Activated CD4-positive, alpha-beta T cell treated with anti-CD3 and anti-CD28 coated beads, Interleukin-2, amount 50 U/mL, for 16 hours (primary cell): ENCODE results near the gene SUSD3.
"Not testable (repeated sequence)": the region's sequence is repeated elsewhere in the genome, so short reads cannot be mapped to it uniquely, and the experiment has no call there.

Experiments used
- DNase-seq: peaks from one replicate; pipeline ENCODE4 v3.0.0-alpha.2; 2020

The SUSD3 gene

GRCh38 chr9:93114169-93114983 lies 55.9 kb downstream of the SUSD3 start:
- DNase-seq: no peak

GRCh38 chr9:93114984-93115335 lies 56.5 kb downstream of the SUSD3 start:
- no peak for DNase-seq

GRCh38 chr9:93115486-93116071 lies 57.1 kb downstream of the SUSD3 start:
- DNase-seq: no peak

DNA sequence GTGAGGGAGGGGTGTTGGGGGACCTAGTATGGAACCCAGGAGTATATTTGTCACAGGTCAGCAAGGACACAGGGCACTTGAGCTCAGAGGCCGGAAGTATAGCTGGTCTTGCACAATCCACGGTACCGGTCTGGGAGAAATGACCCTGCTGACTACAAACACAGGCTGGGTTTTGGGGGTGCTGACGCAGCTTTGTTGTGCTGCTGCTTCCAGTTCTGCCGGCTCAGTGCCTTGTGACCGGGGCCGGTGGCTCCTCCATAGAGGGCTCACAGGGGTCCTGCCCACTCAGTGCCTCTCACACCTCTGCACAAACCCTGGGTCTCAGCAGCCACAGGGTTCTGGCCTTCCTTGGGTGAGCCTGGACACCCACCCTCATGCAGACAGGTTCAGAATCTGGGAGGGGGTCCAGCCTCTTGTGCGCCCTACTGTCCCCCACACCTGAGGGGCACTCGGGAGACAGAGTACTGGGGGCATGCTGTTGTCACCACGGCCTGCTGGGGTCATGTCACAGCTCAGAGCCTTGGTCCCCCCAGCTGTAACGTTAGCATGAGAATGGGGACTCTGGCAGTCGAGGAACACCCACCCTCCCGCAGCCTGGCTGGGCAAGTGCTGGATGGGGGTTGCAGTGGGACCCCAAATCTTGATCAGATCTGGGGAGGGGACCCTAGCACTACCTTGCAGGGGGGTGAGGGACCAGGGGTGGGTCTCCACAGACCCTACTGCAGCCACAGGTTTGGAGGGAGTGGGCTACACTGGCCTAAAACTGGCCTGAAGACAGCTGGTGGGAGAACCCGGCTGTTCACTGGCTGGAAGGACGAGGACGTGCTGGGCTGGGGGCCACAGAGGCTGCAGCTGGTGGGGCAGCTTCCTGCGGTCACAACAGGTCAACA lies 57.8 kb downstream of the SUSD3 start:
- no peak for DNase-seq

GRCh38 chr9:93117521-93117920 lies 59.0 kb downstream of the SUSD3 start:
- not testable (repeated sequence) for DNase-seq

DNA sequence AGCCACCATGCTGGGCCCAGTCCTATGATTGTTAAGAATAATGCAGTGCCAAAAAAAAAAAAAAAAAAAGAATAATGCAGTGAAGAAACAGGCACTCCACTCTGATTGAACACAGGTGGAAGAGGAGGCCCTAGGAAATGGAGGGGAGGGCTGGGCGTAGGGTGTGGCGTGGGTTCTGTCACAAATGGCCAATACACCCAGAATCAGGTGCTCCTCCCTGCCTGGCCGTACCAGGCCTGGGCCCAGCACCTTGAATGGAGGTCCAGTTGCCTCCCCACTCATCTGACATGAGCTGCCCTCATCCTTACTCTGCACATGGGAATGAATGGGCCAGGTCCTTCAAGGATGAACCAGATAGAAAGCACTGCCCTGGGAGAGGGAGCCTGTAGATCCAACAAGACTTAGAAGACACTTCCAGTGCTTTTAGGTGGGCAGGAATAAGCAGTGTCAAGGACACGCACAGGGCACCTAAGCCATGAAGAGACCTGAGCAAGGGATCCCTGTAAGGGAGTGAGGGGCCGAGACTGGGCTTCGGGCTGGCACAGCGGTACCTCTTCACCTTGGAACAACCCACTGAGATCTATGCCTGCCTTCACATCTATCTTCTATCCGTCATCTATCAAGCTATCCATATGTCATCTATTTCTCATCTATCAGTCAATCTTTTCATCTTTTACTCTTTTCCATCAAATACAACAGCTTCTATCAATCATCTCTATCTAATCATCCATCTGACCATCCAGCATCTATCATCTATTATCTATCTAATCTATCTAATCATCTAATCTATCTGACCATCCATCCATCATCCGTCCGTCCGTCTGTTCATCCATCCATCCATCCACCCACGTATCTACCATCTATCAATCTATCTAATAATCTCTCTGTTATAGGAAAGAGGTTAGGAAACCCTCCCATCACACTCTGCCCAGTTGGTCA lies 59.7 kb downstream of the SUSD3 start:
- DNase-seq: no peak

DNA sequence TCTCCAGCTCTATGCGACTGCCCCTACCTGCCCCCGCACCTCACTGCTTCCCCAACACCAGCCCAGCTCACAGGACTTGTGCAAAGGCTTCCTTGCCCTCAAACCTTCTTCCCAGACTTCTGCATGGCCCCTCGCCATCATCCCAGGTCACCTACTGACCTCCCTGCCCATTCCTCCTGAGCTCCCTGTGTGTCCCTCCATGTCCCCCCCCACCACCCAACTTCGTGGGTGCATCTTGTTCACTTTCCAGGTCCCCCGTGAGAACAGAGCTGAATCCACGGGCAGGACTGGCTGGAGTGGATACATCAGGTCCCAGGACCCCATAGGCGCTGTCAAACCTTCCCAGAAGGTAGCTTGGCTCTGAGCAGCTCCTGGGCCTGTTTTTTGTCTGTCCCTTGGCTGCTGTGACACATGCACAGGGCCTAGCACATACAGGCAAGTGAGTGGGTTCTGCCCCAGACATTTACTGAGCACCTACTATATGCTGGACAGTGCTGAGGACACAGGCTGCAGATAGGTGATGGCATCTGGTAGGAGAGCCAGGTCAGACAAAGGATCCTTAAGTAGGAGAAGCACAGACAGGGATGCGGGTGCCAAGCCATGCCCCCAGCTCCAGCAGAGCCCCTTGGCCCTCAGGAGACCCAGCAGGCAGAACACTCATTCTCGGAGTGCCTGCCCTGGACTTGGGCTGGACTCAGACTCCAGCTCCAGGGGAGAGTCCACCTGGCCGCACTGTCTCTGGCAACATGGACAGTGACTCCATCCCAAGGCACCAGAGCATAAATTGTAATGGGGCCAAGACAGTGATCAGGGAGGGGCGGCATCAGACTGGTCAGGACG lies 60.6 kb downstream of the SUSD3 start:
- no peak for DNase-seq

DNA sequence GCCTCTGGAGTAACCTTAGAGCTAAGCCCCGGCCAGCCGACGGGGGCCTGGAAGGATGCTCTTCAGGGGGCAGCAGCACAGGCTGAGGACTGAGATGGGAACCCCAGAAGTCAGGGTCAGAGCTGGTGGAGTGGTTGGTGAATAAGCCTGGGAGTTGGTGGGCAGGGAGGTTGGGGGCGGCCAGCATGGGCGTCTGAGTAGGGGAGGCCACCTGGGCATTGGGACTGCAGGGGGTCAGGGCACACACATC lies 61.1 kb downstream of the SUSD3 start:
- DNase-seq: no peak

DNA sequence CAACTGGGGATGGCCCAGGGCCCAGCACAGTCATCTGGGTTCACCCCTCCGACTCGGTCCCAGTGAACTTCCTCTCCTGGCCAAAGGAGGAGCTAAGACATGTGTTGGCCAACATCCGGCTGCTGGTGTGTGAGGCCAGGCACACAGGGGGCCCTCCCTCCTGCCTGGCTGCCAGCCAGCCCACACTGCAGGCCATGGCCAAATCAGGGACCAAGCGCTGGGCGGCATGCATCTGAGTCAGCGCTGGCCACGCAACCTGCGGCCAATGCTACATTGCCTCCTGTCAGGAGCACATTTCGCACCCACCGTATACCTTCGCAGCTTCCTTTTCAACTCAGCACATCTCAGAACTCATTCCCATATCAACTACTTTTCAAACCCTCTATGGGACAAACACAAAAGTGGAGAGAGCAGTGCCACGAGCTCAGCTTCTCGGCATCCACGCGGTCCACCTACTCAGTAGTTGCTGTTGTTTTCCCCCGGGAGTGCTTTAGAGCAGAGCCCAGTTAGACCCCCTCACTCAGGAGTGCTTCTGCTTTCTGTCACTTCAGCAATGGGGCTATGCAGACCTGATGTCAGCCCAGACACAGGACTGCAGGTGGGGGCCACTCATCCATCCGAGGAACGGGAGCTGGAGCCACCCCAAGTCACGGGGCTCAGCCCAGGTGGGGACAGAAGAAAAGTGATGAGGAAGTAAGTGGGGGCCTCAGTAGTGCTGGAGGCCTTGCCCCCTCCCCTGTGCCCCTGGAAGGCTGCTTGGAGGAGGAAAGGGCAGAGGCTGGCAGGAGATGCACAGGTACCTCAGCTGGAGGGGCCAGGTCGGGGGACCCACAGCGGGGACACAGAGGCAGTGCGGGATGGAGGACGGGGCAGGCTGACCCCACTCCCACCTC lies 61.7 kb downstream of the SUSD3 start:
- peak; percentile 58 for DNase-seq

GRCh38 chr9:93120846-93121315 lies 62.4 kb downstream of the SUSD3 start:
- DNase-seq: no peak

- DNase-seq: no peak
Measured at GRCh38 chr9:93121316-93122241, 63.1 kb downstream of the SUSD3 start.

GRCh38 chr9:93122721-93123221 lies 64.3 kb downstream of the SUSD3 start:
- DNase-seq: no peak

DNA sequence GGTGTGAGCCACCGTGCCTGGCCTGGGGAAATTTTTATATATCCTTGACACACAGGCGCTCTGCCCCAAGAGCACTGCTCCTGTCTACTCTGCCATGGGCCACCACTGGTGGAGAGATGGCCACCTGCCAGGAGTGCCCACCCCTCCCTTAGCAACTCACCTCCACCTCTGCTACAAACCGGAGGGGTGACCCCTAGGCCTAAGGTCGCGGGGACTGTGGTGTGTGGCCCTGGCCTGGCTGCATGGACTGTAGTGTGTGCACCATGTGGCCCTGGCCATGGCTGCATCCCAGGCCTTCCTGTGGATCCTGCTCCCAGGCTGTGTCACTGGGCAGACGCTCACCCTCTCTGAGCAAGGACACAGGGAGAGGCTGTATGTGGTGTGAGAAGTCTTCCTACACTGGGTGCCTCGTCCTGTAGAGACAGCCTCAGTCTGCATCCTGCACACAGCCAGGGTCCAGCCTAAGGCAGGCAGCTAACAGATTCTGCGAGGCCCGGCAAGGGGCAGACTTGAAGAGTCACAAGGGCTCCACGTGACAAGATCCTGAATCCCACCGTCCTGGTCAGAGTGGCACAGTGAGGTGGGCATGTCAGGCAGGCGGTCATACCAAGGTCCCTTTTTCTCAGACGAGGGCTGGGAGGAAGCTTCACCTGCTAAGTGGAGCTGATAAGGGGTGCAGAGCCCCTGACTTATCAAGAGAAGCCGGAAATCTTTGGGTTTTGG lies 65.2 kb downstream of the SUSD3 start:
- DNase-seq: no peak

- no peak for DNase-seq
Measured at GRCh38 chr9:93124793-93125192, 66.3 kb downstream of the SUSD3 start.

GRCh38 chr9:93125331-93125894 lies 66.9 kb downstream of the SUSD3 start:
- no peak for DNase-seq

- DNase-seq: no peak
Measured at GRCh38 chr9:93126151-93126781, 67.8 kb downstream of the SUSD3 start.

GRCh38 chr9:93126825-93127368 lies 68.4 kb downstream of the SUSD3 start:
- DNase-seq: no peak
